ENCODE results near the gene MYRIP. TPM values are rescaled to one million over a fixed set of nuclear protein-coding genes. Genes with fewer than 3 reads are reported as not detected.

MYRIP gene
- total RNA-seq, 2 donors from 2014 or later: 6.3 to 8.7 TPM

- intact Hi-C loops (cut with DNase I): no loop called here
- Histone ChIP-seq H3K4me3 (no peak overlapping the region), H3K27me3 (no peaks in the 10 kb centered on the region), H3K4me1 (no peaks in the 10 kb centered on the region), H3K36me3 (no peaks in the 10 kb centered on the region), H3K9ac (ENCODE audit: low read depth in 2 of 2, low read length in 2 of 2) (no peak overlapping the region), H3K27ac (no peak overlapping the region), H3K9me3 (no peaks in the 10 kb centered on the region)
- no peak for DNase-seq
- no peak for TF ChIP-seq CTCF (IDR thresholded peaks at IDR 0.05)
Observed at GRCh38 chr3:40037582-40037981, 228.2 kb downstream of the MYRIP start.

GRCh38 chr3:40042752-40043443 is 233.5 kb downstream of the MYRIP start:
- H3K27me3 ChIP-seq: no peaks in the 10 kb centered on the region
- no peak for DNase-seq
- no peak for TF ChIP-seq CTCF (IDR thresholded peaks at IDR 0.05)
- H3K9ac ChIP-seq (ENCODE audit: low read depth in 2 of 2, low read length in 2 of 2): no peak overlapping the region
- no peaks in the 10 kb centered on the region for H3K36me3 ChIP-seq
- no peaks in the 10 kb centered on the region for H3K9me3 ChIP-seq
- no peak overlapping the region for H3K4me3 ChIP-seq
- intact Hi-C loops (cut with DNase I): no loop called here
- no peak overlapping the region for H3K27ac ChIP-seq
- H3K4me1 ChIP-seq: no peaks in the 10 kb centered on the region

- no peak overlapping the region for H3K27ac ChIP-seq
- H3K27me3 ChIP-seq: no peaks in the 10 kb centered on the region
- intact Hi-C loops (cut with DNase I): no loop called here
- H3K9ac ChIP-seq (ENCODE audit: low read depth in 2 of 2, low read length in 2 of 2): no peak overlapping the region
- H3K4me1 ChIP-seq: no peaks in the 10 kb centered on the region
- no peaks in the 10 kb centered on the region for H3K36me3 ChIP-seq
- no peak for TF ChIP-seq CTCF (IDR thresholded peaks at IDR 0.05)
- H3K4me3 ChIP-seq: no peak overlapping the region
- no peak for DNase-seq
- no peaks in the 10 kb centered on the region for H3K9me3 ChIP-seq
Observed at GRCh38 chr3:40043444-40043755, 234.0 kb downstream of the MYRIP start.

DNA sequence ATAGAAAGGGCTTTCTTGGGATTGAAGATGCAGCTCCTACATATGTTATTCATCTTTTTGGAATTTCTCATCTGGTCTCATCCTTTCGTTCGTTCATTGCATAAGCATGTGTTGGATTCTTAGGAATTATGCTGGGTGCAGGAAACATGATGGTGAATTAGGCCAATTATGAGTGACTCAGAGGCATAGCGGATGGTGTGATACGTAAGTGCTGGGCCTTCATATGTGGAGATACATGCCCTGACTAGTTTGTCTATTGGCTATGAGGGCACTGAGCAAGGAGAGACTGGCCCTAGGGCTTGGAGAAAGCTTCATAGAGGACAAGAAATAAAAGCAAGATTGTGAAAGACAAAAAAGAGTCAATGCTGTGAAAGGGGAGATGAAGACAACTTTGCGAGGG is 235.1 kb downstream of the MYRIP start:
- TF ChIP-seq CTCF (IDR thresholded peaks at IDR 0.05): no peak
- no peak for DNase-seq
- H3K4me3 ChIP-seq: no peak overlapping the region
- no peaks in the 10 kb centered on the region for H3K27me3 ChIP-seq
- H3K9me3 ChIP-seq: no peaks in the 10 kb centered on the region
- intact Hi-C loops (cut with DNase I): no loop called here
- H3K9ac ChIP-seq (ENCODE audit: low read depth in 2 of 2, low read length in 2 of 2): no peak overlapping the region
- no peaks in the 10 kb centered on the region for H3K36me3 ChIP-seq
- H3K27ac ChIP-seq: no peak overlapping the region
- no peaks in the 10 kb centered on the region for H3K4me1 ChIP-seq

- no peak for DNase-seq
- no peak overlapping the region for H3K9ac ChIP-seq (ENCODE audit: low read depth in 2 of 2, low read length in 2 of 2)
- H3K9me3 ChIP-seq: no peaks in the 10 kb centered on the region
- H3K4me1 ChIP-seq: no peaks in the 10 kb centered on the region
- H3K36me3 ChIP-seq: no peaks in the 10 kb centered on the region
- H3K27ac ChIP-seq: no peak overlapping the region
- TF ChIP-seq CTCF (IDR thresholded peaks at IDR 0.05): no peak
- intact Hi-C loops (cut with DNase I): no loop called here
- no peaks in the 10 kb centered on the region for H3K27me3 ChIP-seq
- H3K4me3 ChIP-seq: no peak overlapping the region
Observed at GRCh38 chr3:40045051-40045450, 235.6 kb downstream of the MYRIP start.
